Mesodermal cell (in vitro differentiated cells): ENCODE data around the gene RFESD.

Source experiments
- H3K27ac ChIP-seq: 2 replicates; pipeline ENCODE4 v1.7.0; 2013; ENCODE audit warnings: mild to moderate bottlenecking, low read depth, low read length, moderate library complexity; ENCODE audit not compliant: severe bottlenecking
- H3K36me3 ChIP-seq: 2 replicates; pipeline ENCODE4 v1.7.1; 2013; ENCODE audit warnings: mild to moderate bottlenecking, low read length, moderate library complexity; ENCODE audit not compliant: control insufficient read depth, insufficient read depth
- H3K4me1 ChIP-seq: one replicate; pipeline ENCODE4 v1.7.1; 2013; ENCODE audit warnings: mild to moderate bottlenecking, low read length; ENCODE audit not compliant: insufficient read depth, control insufficient read depth, poor library complexity, severe bottlenecking
- H3K4me3 ChIP-seq: 2 replicates; pipeline ENCODE4 v1.7.0; 2013; ENCODE audit warnings: low read length, control low read depth, mild to moderate bottlenecking; ENCODE audit not compliant: insufficient read depth, poor library complexity, severe bottlenecking; ENCODE audit errors: extremely low read depth
- H3K9me3 ChIP-seq: 2 replicates; pipeline ENCODE4 v1.7.1; 2013; ENCODE audit warnings: mild to moderate bottlenecking, low read length, moderate library complexity; ENCODE audit not compliant: control insufficient read depth
- WGBS, 2 experiments: methylation state at CpG; one replicate each; pipeline ENCODE4 v1.1.5; 2013; ENCODE audit warnings: missing lambda C conversion rate in 2 of 2; ENCODE audit not compliant: insufficient coverage in 2 of 2; 5-methylcytosine and 5-hydroxymethylcytosine counted together

The RFESD gene

GRCh38 chr5:95664204-95664786 is 17.7 kb downstream of the RFESD start:
- Histone ChIP-seq H3K27ac (no peak overlapping the region), H3K36me3 (no peaks in the 10 kb centered on the region), H3K4me1 (no peaks in the 10 kb centered on the region), H3K4me3 (no peak overlapping the region), H3K9me3 (no peaks in the 10 kb centered on the region)
- WGBS, 2 experiments: 46 to 60% methylated on average over 1 to 3 of the region's 3 CpGs

GRCh38 chr5:95667061-95667618 is 20.6 kb downstream of the RFESD start:
- no peak overlapping the region for H3K27ac ChIP-seq
- H3K4me3 ChIP-seq: no peak overlapping the region
- H3K9me3 ChIP-seq: no peaks in the 10 kb centered on the region
- no peaks in the 10 kb centered on the region for H3K4me1 ChIP-seq
- no peaks in the 10 kb centered on the region for H3K36me3 ChIP-seq
- 100% methylated on average over 1 of the region's 4 CpGs; no CpG with 5 or more reads in 1 of the 2 experiments for WGBS, 2 experiments

- Histone ChIP-seq H3K4me1 (no peaks in the 10 kb centered on the region), H3K4me3 (no peak overlapping the region), H3K9me3 (no peaks in the 10 kb centered on the region), H3K36me3 (no peaks in the 10 kb centered on the region), H3K27ac (no peak overlapping the region)
These were observed 21.1 kb downstream of the RFESD start for GRCh38 chr5:95667678-95668077.

- Histone ChIP-seq H3K27ac (no peak overlapping the region), H3K4me3 (no peak overlapping the region), H3K9me3 (no peaks in the 10 kb centered on the region), H3K4me1 (no peaks in the 10 kb centered on the region), H3K36me3 (no peaks in the 10 kb centered on the region)
These were observed 21.6 kb downstream of the RFESD start for GRCh38 chr5:95668216-95668615.

GRCh38 chr5:95668728-95669127 is 22.2 kb downstream of the RFESD start:
- Histone ChIP-seq H3K4me3 (no peak overlapping the region), H3K9me3 (no peaks in the 10 kb centered on the region), H3K36me3 (no peaks in the 10 kb centered on the region), H3K27ac (peak overlapping the region; percentile 71), H3K4me1 (no peaks in the 10 kb centered on the region)
- no CpG with 5 or more reads among the region's 1 CpG for WGBS, 2 experiments

- Histone ChIP-seq H3K36me3 (no peaks in the 10 kb centered on the region), H3K4me1 (no peaks in the 10 kb centered on the region), H3K27ac (peak overlapping the region; percentile 32), H3K4me3 (no peak overlapping the region), H3K9me3 (no peaks in the 10 kb centered on the region)
- WGBS, 2 experiments: 72 to 80% methylated on average over 3 to 4 of the region's 4 CpGs
These were observed 23.0 kb downstream of the RFESD start for GRCh38 chr5:95669540-95669939.

- H3K4me3 ChIP-seq: no peak overlapping the region
- no peaks in the 10 kb centered on the region for H3K36me3 ChIP-seq
- no peak overlapping the region for H3K27ac ChIP-seq
- H3K9me3 ChIP-seq: no peaks in the 10 kb centered on the region
- WGBS, 2 experiments: 94 to 98% methylated on average over 4 of the region's 5 CpGs
- H3K4me1 ChIP-seq: no peaks in the 10 kb centered on the region
These were observed 23.4 kb downstream of the RFESD start for GRCh38 chr5:95669985-95670384.

GRCh38 chr5:95670568-95670967 is 24.0 kb downstream of the RFESD start:
- H3K4me1 ChIP-seq: no peaks in the 10 kb centered on the region
- H3K4me3 ChIP-seq: no peak overlapping the region
- 89 to 94% methylated on average over 3 of the region's 3 CpGs for WGBS, 2 experiments
- H3K9me3 ChIP-seq: no peaks in the 10 kb centered on the region
- no peak overlapping the region for H3K27ac ChIP-seq
- H3K36me3 ChIP-seq: no peaks in the 10 kb centered on the region

- Histone ChIP-seq H3K36me3 (no peaks in the 10 kb centered on the region), H3K4me1 (no peaks in the 10 kb centered on the region), H3K27ac (no peak overlapping the region), H3K4me3 (no peak overlapping the region), H3K9me3 (no peaks in the 10 kb centered on the region)
- WGBS, 2 experiments: no CpG with 5 or more reads among the region's 1 CpG
These were observed 25.2 kb downstream of the RFESD start for GRCh38 chr5:95671826-95672225.

- H3K36me3 ChIP-seq: no peaks in the 10 kb centered on the region
- no peak overlapping the region for H3K4me3 ChIP-seq
- no peak overlapping the region for H3K27ac ChIP-seq
- no peaks in the 10 kb centered on the region for H3K9me3 ChIP-seq
- H3K4me1 ChIP-seq: no peaks in the 10 kb centered on the region
These were observed 26.1 kb downstream of the RFESD start for GRCh38 chr5:95672641-95673040.

- Histone ChIP-seq H3K4me1 (no peaks in the 10 kb centered on the region), H3K9me3 (no peaks in the 10 kb centered on the region), H3K36me3 (no peaks in the 10 kb centered on the region), H3K4me3 (no peak overlapping the region), H3K27ac (no peak overlapping the region)
- WGBS, 2 experiments: 81 to 90% methylated on average over 2 of the region's 3 CpGs
These were observed 26.5 kb downstream of the RFESD start for GRCh38 chr5:95673081-95673480.
